ENCODE results near the gene EXOC3.
A peak's percentile ranks its signal among the peaks of the same experiment; 100 is the strongest.

Gene EXOC3

GRCh38 chr5:426392-426976 lies 16.5 kb upstream of the EXOC3 start:
- DNase-seq (ENCODE audit: low read depth) = no peak

- DNase-seq (ENCODE audit: low read depth) = no peak
Observed at GRCh38 chr5:427415-428087, 15.4 kb upstream of the EXOC3 start.

- no peak for DNase-seq (ENCODE audit: low read depth)
Observed at GRCh38 chr5:428219-428618, 14.8 kb upstream of the EXOC3 start.

GRCh38 chr5:428754-429452 lies 14.1 kb upstream of the EXOC3 start:
- DNase-seq (ENCODE audit: low read depth) = no peak

- peak; percentile 65 for DNase-seq (ENCODE audit: low read depth)
Observed at GRCh38 chr5:429453-430188, 13.4 kb upstream of the EXOC3 start.

- no peak for DNase-seq (ENCODE audit: low read depth)
Observed at GRCh38 chr5:430214-430925, 12.6 kb upstream of the EXOC3 start.

- DNase-seq (ENCODE audit: low read depth) = no peak
Observed at GRCh38 chr5:431001-431710, 11.8 kb upstream of the EXOC3 start.

- no peak for DNase-seq (ENCODE audit: low read depth)
Observed at GRCh38 chr5:431711-432050, 11.3 kb upstream of the EXOC3 start.

GRCh38 chr5:432201-432927 lies 10.6 kb upstream of the EXOC3 start:
- no peak for DNase-seq (ENCODE audit: low read depth)

- no peak for DNase-seq (ENCODE audit: low read depth)
Observed at GRCh38 chr5:432928-433791, 9.8 kb upstream of the EXOC3 start.

- no peak for DNase-seq (ENCODE audit: low read depth)
Observed at GRCh38 chr5:433836-434235, 9.1 kb upstream of the EXOC3 start.

- DNase-seq (ENCODE audit: low read depth) = no peak
Observed at GRCh38 chr5:434443-435146, 8.4 kb upstream of the EXOC3 start.

- DNase-seq (ENCODE audit: low read depth) = no peak
Observed at GRCh38 chr5:435156-435790, 7.7 kb upstream of the EXOC3 start.

- DNase-seq (ENCODE audit: low read depth) = no peak
Observed at GRCh38 chr5:435961-436640, 6.9 kb upstream of the EXOC3 start.

- no peak for DNase-seq (ENCODE audit: low read depth)
Observed at GRCh38 chr5:436641-436975, 6.4 kb upstream of the EXOC3 start.

GRCh38 chr5:437281-437771 lies 5.7 kb upstream of the EXOC3 start:
- no peak for DNase-seq (ENCODE audit: low read depth)

- no peak for DNase-seq (ENCODE audit: low read depth)
Observed at GRCh38 chr5:438481-438981, 4.4 kb upstream of the EXOC3 start.

GRCh38 chr5:439181-439580 lies 3.8 kb upstream of the EXOC3 start:
- DNase-seq (ENCODE audit: low read depth) = no peak

All from GM04503 (cell line).